GM13977 (cell line): ENCODE data around the gene SMPDL3A.

Source experiments
- DNase-seq: peaks from one replicate; pipeline ENCODE4 v3.0.0; 2012; ENCODE audit warnings: low spot score
- in situ Hi-C: fragments of 300-500 bp; cut with MboI; formaldehyde crosslinking; loops from one replicate; pipeline ENCODE4 v1.12.0; 2022; ENCODE audit warnings: low sequenced_read_pairs, low pct_unique_long_range_greater_than_20kb, mixed read lengths, inconsistent platforms; ENCODE audit not compliant: unreplicated experiment
- TF ChIP-seq, protein P1 (sequence below): IDR thresholded peaks from 2 replicates; pipeline ENCODE4 v1.5.1; 2012; ENCODE audit warnings: mild to moderate bottlenecking, control low read depth; ENCODE audit not compliant: insufficient read depth; ENCODE audit errors: extremely low read depth, missing control alignments

The SMPDL3A gene

DNA sequence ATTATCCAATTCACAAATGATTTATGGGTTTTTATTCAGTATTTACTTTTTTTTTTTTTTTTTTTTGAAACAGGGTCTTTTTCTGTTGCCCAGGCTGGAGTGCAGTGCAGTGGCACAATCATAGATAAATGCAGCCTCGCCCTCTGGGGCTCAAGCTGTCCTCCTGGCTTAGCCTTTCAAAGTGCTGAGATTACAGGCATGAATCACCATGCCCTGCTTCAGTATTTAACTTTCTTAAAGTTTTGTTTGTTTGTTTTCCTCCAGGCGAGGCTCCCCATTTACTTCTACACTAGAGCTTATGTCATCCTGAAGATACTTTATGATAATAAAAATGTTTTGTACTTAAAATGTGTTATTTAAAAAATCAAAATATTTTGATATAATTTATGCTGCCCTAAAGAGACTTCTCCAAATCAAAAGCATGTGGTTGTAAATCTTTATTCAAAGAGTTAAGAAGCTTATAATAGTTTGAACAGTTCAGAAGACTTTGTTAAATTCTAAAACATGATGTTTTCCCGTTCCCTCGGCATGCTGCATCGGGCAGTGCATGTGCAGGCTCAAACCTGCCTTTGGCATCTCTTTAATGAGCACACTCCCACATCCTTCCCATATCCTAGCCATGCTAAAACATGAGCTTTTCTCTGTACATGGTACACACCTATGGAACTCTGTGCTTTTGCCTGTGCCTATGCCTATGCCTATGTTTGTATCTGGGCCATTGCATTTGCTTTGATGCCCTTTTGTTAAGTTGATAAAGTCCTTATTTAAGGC is 11.0 kb downstream of the SMPDL3A start:
- in situ Hi-C loops, result no loop called here
- TF ChIP-seq, protein P1, sequence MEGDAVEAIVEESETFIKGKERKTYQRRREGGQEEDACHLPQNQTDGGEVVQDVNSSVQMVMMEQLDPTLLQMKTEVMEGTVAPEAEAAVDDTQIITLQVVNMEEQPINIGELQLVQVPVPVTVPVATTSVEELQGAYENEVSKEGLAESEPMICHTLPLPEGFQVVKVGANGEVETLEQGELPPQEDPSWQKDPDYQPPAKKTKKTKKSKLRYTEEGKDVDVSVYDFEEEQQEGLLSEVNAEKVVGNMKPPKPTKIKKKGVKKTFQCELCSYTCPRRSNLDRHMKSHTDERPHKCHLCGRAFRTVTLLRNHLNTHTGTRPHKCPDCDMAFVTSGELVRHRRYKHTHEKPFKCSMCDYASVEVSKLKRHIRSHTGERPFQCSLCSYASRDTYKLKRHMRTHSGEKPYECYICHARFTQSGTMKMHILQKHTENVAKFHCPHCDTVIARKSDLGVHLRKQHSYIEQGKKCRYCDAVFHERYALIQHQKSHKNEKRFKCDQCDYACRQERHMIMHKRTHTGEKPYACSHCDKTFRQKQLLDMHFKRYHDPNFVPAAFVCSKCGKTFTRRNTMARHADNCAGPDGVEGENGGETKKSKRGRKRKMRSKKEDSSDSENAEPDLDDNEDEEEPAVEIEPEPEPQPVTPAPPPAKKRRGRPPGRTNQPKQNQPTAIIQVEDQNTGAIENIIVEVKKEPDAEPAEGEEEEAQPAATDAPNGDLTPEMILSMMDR, result no peak
- DNase-seq, result no peak

DNA sequence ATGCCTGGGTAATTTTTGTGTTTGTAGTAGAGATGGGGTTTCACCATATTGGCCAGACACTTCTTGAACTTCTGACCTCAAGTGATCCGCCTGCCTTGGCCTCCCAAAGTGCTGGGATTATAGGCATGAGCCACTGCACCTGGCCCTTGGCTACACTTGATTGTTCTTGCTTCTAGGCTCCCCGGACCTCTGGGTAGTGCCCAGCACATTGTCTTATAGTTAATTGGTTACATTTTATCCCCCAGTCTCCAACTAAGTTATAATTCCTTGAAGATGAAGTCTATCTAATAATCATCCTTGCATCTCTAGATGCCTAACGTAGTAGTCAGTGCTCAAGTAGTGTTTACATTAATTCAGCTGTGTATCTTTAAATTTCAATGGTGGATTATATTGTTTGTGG is 11.8 kb downstream of the SMPDL3A start:
- no peak for DNase-seq
- in situ Hi-C loops, result no loop called here
- TF ChIP-seq, protein P1, result no peak

DNA sequence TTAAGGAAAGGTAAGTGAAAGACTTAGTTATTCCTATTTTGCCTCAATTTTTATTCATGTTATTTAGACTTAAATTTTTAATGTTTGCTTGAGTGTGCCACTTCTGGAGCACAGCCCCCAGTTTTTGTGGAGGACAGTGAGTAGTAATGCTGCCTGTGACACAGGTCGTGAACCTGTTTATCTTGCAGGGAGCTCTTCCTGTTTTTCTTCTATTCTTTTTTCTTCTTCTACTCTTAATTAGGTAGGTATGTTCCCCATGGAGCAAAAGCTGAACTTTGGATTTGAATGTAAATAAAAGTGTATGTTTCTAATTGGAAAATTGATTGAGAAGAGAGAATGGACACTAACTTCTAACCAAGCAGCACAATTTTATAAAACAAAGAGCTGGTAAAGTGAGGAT is 12.3 kb downstream of the SMPDL3A start:
- TF ChIP-seq, protein P1, result no peak
- in situ Hi-C loops, result no loop called here
- no peak for DNase-seq

DNA sequence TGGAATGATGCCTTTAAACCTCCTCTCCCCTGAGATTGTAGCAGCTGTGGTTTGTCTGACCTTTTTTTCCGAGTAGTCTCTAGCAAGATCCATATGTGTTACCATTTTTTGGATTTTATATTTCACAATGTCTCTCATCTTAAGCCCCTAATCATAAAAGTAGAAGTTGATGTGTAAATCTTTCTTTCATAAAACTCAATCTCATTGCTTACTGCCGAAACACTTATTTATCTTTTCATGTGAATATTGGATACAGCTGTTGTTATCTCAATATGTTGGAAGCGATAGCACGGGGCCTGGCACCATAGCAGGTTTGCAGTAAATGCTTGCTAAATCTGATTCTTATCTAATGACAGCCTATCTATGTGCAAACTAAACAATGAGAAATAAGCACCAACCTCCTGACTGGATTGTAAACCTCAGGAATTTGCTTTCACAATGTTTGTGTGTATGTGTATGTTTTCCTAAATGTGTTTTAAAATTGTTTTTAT is 14.2 kb downstream of the SMPDL3A start:
- no peak for DNase-seq
- in situ Hi-C loops, result no loop called here
- TF ChIP-seq, protein P1, result no peak

DNA sequence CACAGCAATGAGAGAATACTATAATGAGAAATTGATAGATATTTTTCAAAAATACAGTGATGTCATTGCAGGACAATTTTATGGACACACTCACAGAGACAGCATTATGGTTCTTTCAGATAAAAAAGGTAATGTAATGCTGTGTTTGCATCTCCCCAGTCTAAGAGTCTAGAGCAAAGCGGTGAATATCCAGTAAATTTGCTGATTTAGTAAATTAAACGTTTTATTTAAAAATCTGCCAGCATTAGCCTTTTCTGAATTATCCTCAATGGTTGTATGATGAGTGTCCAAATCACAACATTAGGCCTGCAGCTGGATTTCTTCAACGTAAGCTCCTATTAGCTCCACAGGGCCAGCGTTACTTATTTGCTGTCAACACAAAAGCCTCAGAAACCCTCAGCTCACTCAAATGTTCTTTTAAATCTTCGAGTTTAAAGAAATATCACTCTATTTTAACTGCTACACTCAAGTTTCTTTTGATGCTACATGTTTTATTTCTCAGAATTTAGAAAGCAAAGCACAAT is 16.0 kb downstream of the SMPDL3A start:
- in situ Hi-C loops, result no loop called here
- TF ChIP-seq, protein P1, result no peak
- DNase-seq, result no peak

DNA sequence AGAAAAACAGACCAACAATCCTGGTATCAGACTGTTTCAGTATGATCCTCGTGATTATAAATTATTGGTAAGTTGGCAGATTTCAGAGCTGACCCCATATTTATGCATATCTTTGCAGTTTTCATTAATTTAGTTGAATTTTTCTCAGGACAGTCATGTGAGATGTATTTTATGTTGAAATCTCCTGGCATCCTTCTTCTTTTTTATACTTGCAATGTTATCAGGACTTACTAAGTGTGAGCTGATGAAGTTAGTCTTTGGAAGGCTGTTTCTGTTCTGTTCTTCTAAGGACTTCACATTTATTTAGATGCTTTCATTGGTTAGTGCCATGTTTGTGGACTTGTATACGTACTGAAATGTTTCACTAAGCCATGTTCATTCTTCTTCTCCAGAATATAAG is 17.2 kb downstream of the SMPDL3A start:
- in situ Hi-C loops, result no loop called here
- TF ChIP-seq, protein P1, result no peak
- no peak for DNase-seq
